ENCODE results near the gene NOS3.

DNA sequence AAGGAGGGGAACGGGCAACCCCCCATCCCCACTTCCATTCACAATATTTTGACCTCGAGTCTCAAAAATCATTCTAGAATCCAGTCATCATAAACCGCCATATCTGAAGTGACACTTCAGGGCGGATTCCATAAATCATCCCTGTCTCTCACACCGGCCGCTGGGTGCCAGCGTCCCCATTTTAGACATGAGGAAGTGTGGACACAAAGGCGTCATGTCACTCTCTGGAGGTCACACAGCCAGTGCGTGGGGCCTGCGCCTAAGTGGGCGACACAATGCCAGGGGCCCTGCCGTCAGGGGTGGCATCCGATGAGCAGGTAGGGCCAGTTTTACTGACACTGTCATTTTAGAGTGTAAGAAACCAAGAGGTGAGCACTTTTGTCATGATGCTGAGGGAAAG, 32.2 kb upstream of the NOS3 start:
- no peak for TF ChIP-seq JUND (IDR thresholded peaks at IDR 0.05)
- no peak for TF ChIP-seq CTCF (IDR thresholded peaks at IDR 0.05)
- no peak for TF ChIP-seq REST (IDR thresholded peaks at IDR 0.05; ENCODE audit: low read depth, low read length)
- TF ChIP-seq POLR2AphosphoS5 (IDR thresholded peaks at IDR 0.05; ENCODE audit: low read depth, low read length), result no peak
- no peak for TF ChIP-seq MAX (IDR thresholded peaks at IDR 0.05; ENCODE audit: low read depth)
- no peak for TF ChIP-seq EZH2phosphoT487 (IDR thresholded peaks at IDR 0.05; ENCODE audit: borderline replicate concordance, low read depth)
- no peak for TF ChIP-seq ZBTB33 (IDR thresholded peaks at IDR 0.05; ENCODE audit: borderline replicate concordance, low read depth)
- TF ChIP-seq TAF1 (IDR thresholded peaks at IDR 0.05; ENCODE audit: borderline replicate concordance, low read depth, low read length), result no peak
